Right lobe of liver (tissue), 6 donors: ENCODE measurements around the gene FOXK2. TPM values are rescaled to one million over a fixed set of nuclear protein-coding genes. Genes with fewer than 3 reads are reported as not detected.

Source experiments
- ATAC-seq, 4 donors: fragments of 200-7000 bp; cut with Tn5 transposase; one replicate each; pipeline ENCODE4 v1.9.1; 2020; ENCODE audit warnings: mild to moderate bottlenecking in 4 of 4, moderate library complexity in 4 of 4
- DNase-seq, 3 donors: peaks; one replicate each; pipeline ENCODE4 v3.0.0-alpha.2; 2020
- H3K27ac ChIP-seq, 3 donors: fragments of 200-600 bp; one replicate each; pipeline ENCODE4 v1.8.0; 2022
- H3K27me3 ChIP-seq, 2 donors: fragments of 200-600 bp; one replicate each; pipeline ENCODE4 v1.8.0; 2022
- H3K36me3 ChIP-seq, 4 donors: fragments of 200-600 bp; sonication (generic) in 1 of 4; one replicate each; pipeline versions ENCODE4 v1.5.1 to v1.8.0; 2017 to 2022; ENCODE audit warnings: control low read depth in 1 of 4
- H3K4me1 ChIP-seq, 4 donors: fragments of 200-600 bp; sonication (generic) in 1 of 4; one replicate each; pipeline versions ENCODE4 v1.5.1 to v1.8.0; 2017 to 2022; ENCODE audit warnings: control low read depth in 1 of 4
- H3K4me3 ChIP-seq, 3 donors: fragments of 200-600 bp; one replicate each; pipeline ENCODE4 v1.8.0; 2022
- H3K9me3 ChIP-seq, 4 donors: fragments of 200-600 bp; sonication (generic) in 1 of 4; one replicate each; pipeline versions ENCODE4 v1.5.1 to v1.8.0; 2017 to 2022; ENCODE audit warnings: control low read depth in 1 of 4
- CTCF ChIP-seq, 4 donors: fragments of 200-600 bp in 3 of 4; fragments of 450-650 bp in 1 of 4; IDR thresholded peaks; one replicate each; pipeline versions ENCODE4 v1.5.1 to v1.8.0; 2016 to 2022; ENCODE audit warnings: antibody characterized with exemption in 4 of 4, mild to moderate bottlenecking in 2 of 4
- POLR2A ChIP-seq: fragments of 450-650 bp; IDR thresholded peaks from one replicate; pipeline ENCODE4 v1.6.1; 2017; ENCODE audit warnings: antibody characterized with exemption, mild to moderate bottlenecking
- WGBS: methylation state at CpG from one replicate; pipeline ENCODE4 v1.1.6; 2018; ENCODE audit warnings: low coverage, low lambda C conversion rate; ENCODE audit not compliant: insufficient coverage; ENCODE audit errors: missing lambda C conversion rate; 5-methylcytosine and 5-hydroxymethylcytosine counted together
- intact Hi-C, 2 donors: fragments of 100-400 bp; cut with DNase I; formaldehyde crosslinking; loops; one replicate each; pipeline versions ENCODE4 v1.11.2 to v1.14.1; 2022
- total RNA-seq, 6 experiments: library from RNA; depleted of rRNA in 2 of 6; stranded (reverse); fragments of >200 nt in 2 of 6; fragmentation: NEBNext Ultra II Directional in 3 of 6; extraction: Animal tissue kit (Norgen Biotek cat#: 25700) in 3 of 6; gene quantifications; one replicate each; pipeline versions ENCODE4 v1.1.0 to v1.2.4, GENCODE V29; 2016 to 2023
- donor health status: DM: no; HTN: yes; CAD: no.
- donor health status: DM: no; HTN: no; CAD: no.
- donor health status: DM: no; HTN: no; CAD: no.
- donor health status: DM: no; HTN: yes; CAD: no.
- donor health status: DM: no; HTN: yes; CAD: no.

Gene FOXK2
- total RNA-seq, 6 experiments from 2014 or later: 14.1 to 20.5 (median 16.1) TPM

- Histone ChIP-seq H3K4me1 (no peaks in the 10 kb centered on the region), H3K27me3 (no peaks in the 10 kb centered on the region), H3K36me3 (peaks cover 0 to 45% (median 12%) of the 10 kb centered on the region in 4 donors), H3K9me3 (no peaks in the 10 kb centered on the region), H3K4me3 (no peak overlapping the region), H3K27ac (no peak overlapping the region)
- intact Hi-C loops: no loop called here
- DNase-seq: no peak
- no peak for TF ChIP-seq CTCF (IDR thresholded peaks at IDR 0.05)
- no peak for TF ChIP-seq POLR2A
- no peak for ATAC-seq
- 90% methylated on average over 3 of the region's 8 CpGs for WGBS
Observed at GRCh38 chr17:82477934-82478333, 41.6 kb upstream of the FOXK2 start.

GRCh38 chr17:82479602-82480001 lies 39.9 kb upstream of the FOXK2 start:
- Histone ChIP-seq H3K4me3 (no peak overlapping the region), H3K27me3 (no peaks in the 10 kb centered on the region), H3K9me3 (no peaks in the 10 kb centered on the region), H3K27ac (no peak overlapping the region), H3K36me3 (peaks cover 0 to 36% (median 10%) of the 10 kb centered on the region in 4 donors), H3K4me1 (peaks cover 0 to 8% (median 3%) of the 10 kb centered on the region in 4 donors)
- DNase-seq (no peak), ATAC-seq (no peak)
- WGBS: 100% methylated on average over 1 of the region's 5 CpGs
- no peak for TF ChIP-seq POLR2A
- TF ChIP-seq CTCF (IDR thresholded peaks at IDR 0.05): no peak
- intact Hi-C loops: no loop called here

- TF ChIP-seq POLR2A: no peak
- no peak for TF ChIP-seq CTCF (IDR thresholded peaks at IDR 0.05)
- H3K9me3 ChIP-seq: no peaks in the 10 kb centered on the region
- DNase-seq: no peak
- intact Hi-C loops: no loop called here
- WGBS: no CpG with 5 or more reads among the region's 9 CpGs
- no peak overlapping the region for H3K27ac ChIP-seq
- no peak for ATAC-seq
- H3K4me3 ChIP-seq: no peak overlapping the region
- peaks cover 0 to 8% (median 3%) of the 10 kb centered on the region in 4 donors for H3K4me1 ChIP-seq
- H3K27me3 ChIP-seq: no peaks in the 10 kb centered on the region
- H3K36me3 ChIP-seq: peaks cover 0 to 40% (median 13%) of the 10 kb centered on the region in 4 donors
Observed at GRCh38 chr17:82480318-82480717, 39.2 kb upstream of the FOXK2 start.

GRCh38 chr17:82483204-82483660 lies 36.3 kb upstream of the FOXK2 start:
- DNase-seq (peak in 1 of 3 donors; percentile 65), ATAC-seq (peak; percentile 64 to 86 (median 74))
- intact Hi-C loops: no loop called here
- Histone ChIP-seq H3K9me3 (no peaks in the 10 kb centered on the region), H3K4me3 (no peak overlapping the region), H3K27me3 (no peaks in the 10 kb centered on the region), H3K4me1 (peaks cover 0 to 8% (median 3%) of the 10 kb centered on the region in 4 donors), H3K27ac (peak overlapping the region in 2 of 3 donors; percentile 43 to 79), H3K36me3 (peaks cover 0 to 58% (median 16%) of the 10 kb centered on the region in 4 donors)
- no peak for TF ChIP-seq POLR2A
- no peak for TF ChIP-seq CTCF (IDR thresholded peaks at IDR 0.05)
- 39% methylated on average over 6 of the region's 6 CpGs for WGBS
